K562 (cell line): ENCODE data around the gene KLHL12. TPM values are rescaled to one million over a fixed set of nuclear protein-coding genes. Genes with fewer than 3 reads are reported as not detected.

Source experiments
- CREB3 ChIP-seq: fragments of 450-650 bp; conservative IDR thresholded peaks from 2 replicates; pipeline ENCODE4 v1.6.1; 2016; ENCODE audit warnings: missing genetic modification characterization, low read depth, mild to moderate bottlenecking, missing compliant biosample characterization, moderate library complexity
- ERF ChIP-seq: fragments of 450-650 bp; formaldehyde crosslinking; IDR thresholded peaks from 2 replicates; pipeline ENCODE4 v1.4.0; 2020; ENCODE audit warnings: mild to moderate bottlenecking, mixed read lengths
- ETV1 ChIP-seq: fragments of 450-650 bp; conservative IDR thresholded peaks from 2 replicates; pipeline ENCODE4 v1.6.1; 2016; ENCODE audit warnings: missing genetic modification characterization, control low read depth, low read depth, missing compliant biosample characterization
- HDAC1 ChIP-seq, 2 experiments: fragments of 450-650 bp; IDR thresholded peaks; 2 replicates each; pipeline ENCODE4 v1.6.1; 2016 to 2017; ENCODE audit warnings: inconsistent platforms in 1 of 2, mild to moderate bottlenecking in 1 of 2, moderate library complexity in 1 of 2
- HDAC8 ChIP-seq: fragments of 450-650 bp; IDR thresholded peaks from 2 replicates; pipeline ENCODE4 v1.6.1; 2016; ENCODE audit warnings: mild to moderate bottlenecking, missing genetic modification characterization, moderate library complexity, missing compliant biosample characterization
- IFI16 ChIP-seq: fragments of 250-450 bp; sonication (Bioruptor Pico); IDR thresholded peaks from 2 replicates; pipeline ENCODE4 v2.1.2; 2022; ENCODE audit warnings: mild to moderate bottlenecking, inconsistent platforms
- JUN ChIP-seq, 2 experiments: sonication (generic) in 1 of 2; formaldehyde crosslinking in 1 of 2; IDR thresholded peaks; 2 replicates each; pipeline versions ENCODE4 v1.6.1 to v1.8.0; 2012 to 2022; ENCODE audit warnings: borderline replicate concordance in 2 of 2, mild to moderate bottlenecking in 2 of 2, improper control_type of control experiment in 1 of 2, low read depth in 1 of 2, low read length in 1 of 2, missing genetic modification reagents in 1 of 2
- KAT8 ChIP-seq: fragments of 450-650 bp; IDR thresholded peaks from 2 replicates; pipeline ENCODE4 v1.6.1; 2016; ENCODE audit warnings: low read depth, mild to moderate bottlenecking
- MEF2A ChIP-seq: IDR thresholded peaks from 2 replicates; pipeline ENCODE4 v1.6.1; 2011; ENCODE audit warnings: low read depth, mild to moderate bottlenecking, low read length, moderate library complexity; ENCODE audit not compliant: control insufficient read depth
- NFIX ChIP-seq: fragments of 250-450 bp; sonication (Bioruptor Pico); IDR thresholded peaks from 2 replicates; pipeline ENCODE4 v1.4.0; 2020; ENCODE audit warnings: low read depth, mild to moderate bottlenecking, moderate library complexity
- SIN3B ChIP-seq: fragments of 450-650 bp; IDR thresholded peaks from 2 replicates; pipeline ENCODE4 v1.6.1; 2017; ENCODE audit warnings: low read depth, mild to moderate bottlenecking, moderate library complexity
- SNIP1 ChIP-seq: fragments of 450-650 bp; IDR thresholded peaks from 2 replicates; pipeline ENCODE4 v1.7.1; 2017; ENCODE audit warnings: low read depth, mild to moderate bottlenecking
- polyA plus RNA-seq, 8 experiments: library from polyadenylated mRNA; depleted of rRNA in 4 of 8; stranded (reverse) in 5 of 8; unstranded in 3 of 8; fragments of >200 nt; fragmentation: Nextera tagmentation in 2 of 8; fragmentation: Illumina TruSeq in 1 of 8; extraction: Ambion mirVana in 2 of 8; extraction: Trizol in 1 of 8; gene quantifications; 2 replicates each; pipeline versions ENCODE4 v1.2.1 to v1.2.3, GENCODE V29; 2011 to 2014; ENCODE audit warnings: inconsistent platforms in 1 of 8, missing spikeins in 1 of 8
- total RNA-seq, 7 experiments: library from RNA; depleted of rRNA in 6 of 7; stranded (reverse); fragments of >200 nt in 6 of 7; fragmentation: Illumina TruSeq in 2 of 7; extraction: Trizol in 2 of 7; gene quantifications; 2 replicates each; pipeline versions ENCODE4 v1.2.1 to v1.2.3, GENCODE V29; 2011 to 2021; ENCODE audit warnings: low replicate concordance in 1 of 7
- TF ChIP-seq, protein P1 (sequence below): fragments of 450-650 bp; IDR thresholded peaks from 2 replicates; pipeline ENCODE4 v1.6.1; 2016; ENCODE audit warnings: mild to moderate bottlenecking, moderate library complexity
- TF ChIP-seq, protein P2 (sequence below): IDR thresholded peaks from 3 replicates; pipeline ENCODE4 v1.6.1; 2011; ENCODE audit warnings: borderline replicate concordance, mild to moderate bottlenecking; ENCODE audit not compliant: insufficient read length, insufficient read depth

The KLHL12 gene
- total and polyA plus RNA-seq, 9 of the 15 experiments (the other 6 are each of a cell fraction or from before 2014, with no cell fraction given), result 23.1 to 85.1 (median 35.0) TPM

DNA sequence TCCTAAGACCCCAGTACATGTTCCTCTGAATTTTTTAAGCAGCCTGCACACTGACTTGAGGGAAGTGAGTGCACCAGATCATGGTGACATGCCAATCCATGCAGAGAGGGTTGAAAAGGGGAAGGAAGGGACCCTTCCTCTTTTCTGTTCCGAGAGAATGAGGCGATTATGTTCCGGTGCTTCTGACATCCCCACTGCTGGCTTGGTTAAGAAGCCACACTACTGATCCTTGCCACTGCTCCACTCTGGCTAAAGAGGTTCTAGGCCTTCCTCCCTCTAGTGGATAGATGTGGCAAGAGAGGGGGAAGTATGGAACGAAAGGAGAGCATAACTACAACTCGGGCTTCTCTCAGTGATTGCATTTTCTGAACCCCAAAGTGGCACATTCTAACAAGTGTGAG is 41.9 kb upstream of the KLHL12 start (continued):
- TF ChIP-seq, protein P1, sequence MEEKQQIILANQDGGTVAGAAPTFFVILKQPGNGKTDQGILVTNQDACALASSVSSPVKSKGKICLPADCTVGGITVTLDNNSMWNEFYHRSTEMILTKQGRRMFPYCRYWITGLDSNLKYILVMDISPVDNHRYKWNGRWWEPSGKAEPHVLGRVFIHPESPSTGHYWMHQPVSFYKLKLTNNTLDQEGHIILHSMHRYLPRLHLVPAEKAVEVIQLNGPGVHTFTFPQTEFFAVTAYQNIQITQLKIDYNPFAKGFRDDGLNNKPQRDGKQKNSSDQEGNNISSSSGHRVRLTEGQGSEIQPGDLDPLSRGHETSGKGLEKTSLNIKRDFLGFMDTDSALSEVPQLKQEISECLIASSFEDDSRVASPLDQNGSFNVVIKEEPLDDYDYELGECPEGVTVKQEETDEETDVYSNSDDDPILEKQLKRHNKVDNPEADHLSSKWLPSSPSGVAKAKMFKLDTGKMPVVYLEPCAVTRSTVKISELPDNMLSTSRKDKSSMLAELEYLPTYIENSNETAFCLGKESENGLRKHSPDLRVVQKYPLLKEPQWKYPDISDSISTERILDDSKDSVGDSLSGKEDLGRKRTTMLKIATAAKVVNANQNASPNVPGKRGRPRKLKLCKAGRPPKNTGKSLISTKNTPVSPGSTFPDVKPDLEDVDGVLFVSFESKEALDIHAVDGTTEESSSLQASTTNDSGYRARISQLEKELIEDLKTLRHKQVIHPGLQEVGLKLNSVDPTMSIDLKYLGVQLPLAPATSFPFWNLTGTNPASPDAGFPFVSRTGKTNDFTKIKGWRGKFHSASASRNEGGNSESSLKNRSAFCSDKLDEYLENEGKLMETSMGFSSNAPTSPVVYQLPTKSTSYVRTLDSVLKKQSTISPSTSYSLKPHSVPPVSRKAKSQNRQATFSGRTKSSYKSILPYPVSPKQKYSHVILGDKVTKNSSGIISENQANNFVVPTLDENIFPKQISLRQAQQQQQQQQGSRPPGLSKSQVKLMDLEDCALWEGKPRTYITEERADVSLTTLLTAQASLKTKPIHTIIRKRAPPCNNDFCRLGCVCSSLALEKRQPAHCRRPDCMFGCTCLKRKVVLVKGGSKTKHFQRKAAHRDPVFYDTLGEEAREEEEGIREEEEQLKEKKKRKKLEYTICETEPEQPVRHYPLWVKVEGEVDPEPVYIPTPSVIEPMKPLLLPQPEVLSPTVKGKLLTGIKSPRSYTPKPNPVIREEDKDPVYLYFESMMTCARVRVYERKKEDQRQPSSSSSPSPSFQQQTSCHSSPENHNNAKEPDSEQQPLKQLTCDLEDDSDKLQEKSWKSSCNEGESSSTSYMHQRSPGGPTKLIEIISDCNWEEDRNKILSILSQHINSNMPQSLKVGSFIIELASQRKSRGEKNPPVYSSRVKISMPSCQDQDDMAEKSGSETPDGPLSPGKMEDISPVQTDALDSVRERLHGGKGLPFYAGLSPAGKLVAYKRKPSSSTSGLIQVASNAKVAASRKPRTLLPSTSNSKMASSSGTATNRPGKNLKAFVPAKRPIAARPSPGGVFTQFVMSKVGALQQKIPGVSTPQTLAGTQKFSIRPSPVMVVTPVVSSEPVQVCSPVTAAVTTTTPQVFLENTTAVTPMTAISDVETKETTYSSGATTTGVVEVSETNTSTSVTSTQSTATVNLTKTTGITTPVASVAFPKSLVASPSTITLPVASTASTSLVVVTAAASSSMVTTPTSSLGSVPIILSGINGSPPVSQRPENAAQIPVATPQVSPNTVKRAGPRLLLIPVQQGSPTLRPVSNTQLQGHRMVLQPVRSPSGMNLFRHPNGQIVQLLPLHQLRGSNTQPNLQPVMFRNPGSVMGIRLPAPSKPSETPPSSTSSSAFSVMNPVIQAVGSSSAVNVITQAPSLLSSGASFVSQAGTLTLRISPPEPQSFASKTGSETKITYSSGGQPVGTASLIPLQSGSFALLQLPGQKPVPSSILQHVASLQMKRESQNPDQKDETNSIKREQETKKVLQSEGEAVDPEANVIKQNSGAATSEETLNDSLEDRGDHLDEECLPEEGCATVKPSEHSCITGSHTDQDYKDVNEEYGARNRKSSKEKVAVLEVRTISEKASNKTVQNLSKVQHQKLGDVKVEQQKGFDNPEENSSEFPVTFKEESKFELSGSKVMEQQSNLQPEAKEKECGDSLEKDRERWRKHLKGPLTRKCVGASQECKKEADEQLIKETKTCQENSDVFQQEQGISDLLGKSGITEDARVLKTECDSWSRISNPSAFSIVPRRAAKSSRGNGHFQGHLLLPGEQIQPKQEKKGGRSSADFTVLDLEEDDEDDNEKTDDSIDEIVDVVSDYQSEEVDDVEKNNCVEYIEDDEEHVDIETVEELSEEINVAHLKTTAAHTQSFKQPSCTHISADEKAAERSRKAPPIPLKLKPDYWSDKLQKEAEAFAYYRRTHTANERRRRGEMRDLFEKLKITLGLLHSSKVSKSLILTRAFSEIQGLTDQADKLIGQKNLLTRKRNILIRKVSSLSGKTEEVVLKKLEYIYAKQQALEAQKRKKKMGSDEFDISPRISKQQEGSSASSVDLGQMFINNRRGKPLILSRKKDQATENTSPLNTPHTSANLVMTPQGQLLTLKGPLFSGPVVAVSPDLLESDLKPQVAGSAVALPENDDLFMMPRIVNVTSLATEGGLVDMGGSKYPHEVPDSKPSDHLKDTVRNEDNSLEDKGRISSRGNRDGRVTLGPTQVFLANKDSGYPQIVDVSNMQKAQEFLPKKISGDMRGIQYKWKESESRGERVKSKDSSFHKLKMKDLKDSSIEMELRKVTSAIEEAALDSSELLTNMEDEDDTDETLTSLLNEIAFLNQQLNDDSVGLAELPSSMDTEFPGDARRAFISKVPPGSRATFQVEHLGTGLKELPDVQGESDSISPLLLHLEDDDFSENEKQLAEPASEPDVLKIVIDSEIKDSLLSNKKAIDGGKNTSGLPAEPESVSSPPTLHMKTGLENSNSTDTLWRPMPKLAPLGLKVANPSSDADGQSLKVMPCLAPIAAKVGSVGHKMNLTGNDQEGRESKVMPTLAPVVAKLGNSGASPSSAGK, result no peak
- TF ChIP-seq NFIX (CRISPR knock-in tag) (no peak), KAT8 (no peak), JUN (IDR thresholded peaks at IDR 0.05; ENCODE audit: borderline replicate concordance, low read depth, low read length) (no peak), JUN (CRISPR knock-in tag; IDR thresholded peaks at IDR 0.05; ENCODE audit: borderline replicate concordance) (no peak), SNIP1 (no peak), HDAC1 (IDR thresholded peaks at IDR 0.05) (peak in 1 of 2 experiments; percentile 46; a peak in 1 of 4 replicates), HDAC8 (no peak), ERF (CRISPR knock-in tag) (0 out of 2 replicates have a peak, but pooled peaks have one; percentile 33), ETV1 (peak; percentile 69), SIN3B (no peak), MEF2A (no peak), IFI16 (CRISPR knock-in tag) (0 out of 2 replicates have a peak, but pooled peaks have one; percentile 56), CREB3 (tag) (0 out of 2 replicates have a peak, but pooled peaks have one; percentile 58)
- TF ChIP-seq, protein P2, sequence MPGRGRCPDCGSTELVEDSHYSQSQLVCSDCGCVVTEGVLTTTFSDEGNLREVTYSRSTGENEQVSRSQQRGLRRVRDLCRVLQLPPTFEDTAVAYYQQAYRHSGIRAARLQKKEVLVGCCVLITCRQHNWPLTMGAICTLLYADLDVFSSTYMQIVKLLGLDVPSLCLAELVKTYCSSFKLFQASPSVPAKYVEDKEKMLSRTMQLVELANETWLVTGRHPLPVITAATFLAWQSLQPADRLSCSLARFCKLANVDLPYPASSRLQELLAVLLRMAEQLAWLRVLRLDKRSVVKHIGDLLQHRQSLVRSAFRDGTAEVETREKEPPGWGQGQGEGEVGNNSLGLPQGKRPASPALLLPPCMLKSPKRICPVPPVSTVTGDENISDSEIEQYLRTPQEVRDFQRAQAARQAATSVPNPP, result no peak
